KBM-7 (cell line): ENCODE data around the gene FNDC3A.

Source experiments
- DNase-seq: peaks from one replicate; pipeline ENCODE4 v3.0.0-alpha.2; 2015
- in situ Hi-C: fragments of 300-500 bp; cut with MboI; formaldehyde crosslinking; loops from 2 replicates; pipeline ENCODE4 v1.14.3; 2020; ENCODE audit warnings: low sequenced_read_pairs, low pct_unique_long_range_greater_than_20kb, mixed read lengths

The FNDC3A gene, protein sequence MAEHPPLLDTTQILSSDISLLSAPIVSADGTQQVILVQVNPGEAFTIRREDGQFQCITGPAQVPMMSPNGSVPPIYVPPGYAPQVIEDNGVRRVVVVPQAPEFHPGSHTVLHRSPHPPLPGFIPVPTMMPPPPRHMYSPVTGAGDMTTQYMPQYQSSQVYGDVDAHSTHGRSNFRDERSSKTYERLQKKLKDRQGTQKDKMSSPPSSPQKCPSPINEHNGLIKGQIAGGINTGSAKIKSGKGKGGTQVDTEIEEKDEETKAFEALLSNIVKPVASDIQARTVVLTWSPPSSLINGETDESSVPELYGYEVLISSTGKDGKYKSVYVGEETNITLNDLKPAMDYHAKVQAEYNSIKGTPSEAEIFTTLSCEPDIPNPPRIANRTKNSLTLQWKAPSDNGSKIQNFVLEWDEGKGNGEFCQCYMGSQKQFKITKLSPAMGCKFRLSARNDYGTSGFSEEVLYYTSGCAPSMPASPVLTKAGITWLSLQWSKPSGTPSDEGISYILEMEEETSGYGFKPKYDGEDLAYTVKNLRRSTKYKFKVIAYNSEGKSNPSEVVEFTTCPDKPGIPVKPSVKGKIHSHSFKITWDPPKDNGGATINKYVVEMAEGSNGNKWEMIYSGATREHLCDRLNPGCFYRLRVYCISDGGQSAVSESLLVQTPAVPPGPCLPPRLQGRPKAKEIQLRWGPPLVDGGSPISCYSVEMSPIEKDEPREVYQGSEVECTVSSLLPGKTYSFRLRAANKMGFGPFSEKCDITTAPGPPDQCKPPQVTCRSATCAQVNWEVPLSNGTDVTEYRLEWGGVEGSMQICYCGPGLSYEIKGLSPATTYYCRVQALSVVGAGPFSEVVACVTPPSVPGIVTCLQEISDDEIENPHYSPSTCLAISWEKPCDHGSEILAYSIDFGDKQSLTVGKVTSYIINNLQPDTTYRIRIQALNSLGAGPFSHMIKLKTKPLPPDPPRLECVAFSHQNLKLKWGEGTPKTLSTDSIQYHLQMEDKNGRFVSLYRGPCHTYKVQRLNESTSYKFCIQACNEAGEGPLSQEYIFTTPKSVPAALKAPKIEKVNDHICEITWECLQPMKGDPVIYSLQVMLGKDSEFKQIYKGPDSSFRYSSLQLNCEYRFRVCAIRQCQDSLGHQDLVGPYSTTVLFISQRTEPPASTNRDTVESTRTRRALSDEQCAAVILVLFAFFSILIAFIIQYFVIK

DNA sequence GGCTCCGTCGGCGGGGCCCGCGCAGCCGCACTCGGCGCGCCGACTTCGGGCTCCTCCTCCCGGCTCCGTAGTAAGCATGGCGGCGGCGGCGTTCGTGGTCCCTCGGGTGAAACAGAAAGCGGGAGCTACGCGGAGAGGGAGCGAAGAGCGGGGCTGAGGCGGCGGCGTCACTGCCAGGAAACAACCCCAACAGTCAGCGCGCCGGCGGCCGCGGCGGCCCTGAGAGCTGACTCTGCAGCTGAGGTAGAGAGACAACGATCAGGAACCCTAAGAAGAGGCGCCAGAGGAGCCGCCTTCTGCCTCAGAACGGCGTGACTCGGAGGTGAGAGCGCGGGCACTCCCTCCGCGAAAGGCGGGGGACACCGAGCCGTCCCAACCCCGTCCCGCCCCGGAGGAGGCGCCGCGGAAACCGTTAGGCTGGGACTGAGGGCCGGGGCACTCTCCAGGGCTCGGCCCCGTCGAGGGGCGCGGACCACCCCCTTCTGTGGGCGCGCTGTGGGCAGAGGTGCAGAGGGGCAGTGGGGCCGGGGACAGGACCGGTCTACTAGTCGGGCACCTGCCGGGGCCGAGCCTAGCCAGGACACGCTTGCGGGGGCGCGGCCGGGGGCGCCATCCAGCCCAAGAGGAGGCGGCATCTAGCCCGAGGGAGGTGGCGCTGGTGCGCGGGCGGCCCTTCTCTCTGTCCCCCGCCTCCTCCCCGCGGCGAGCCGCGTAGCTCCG is at the start of gene FNDC3A:
TSS of gene FNDC3A (plus strand) at position 57 of the 720 bp plus-strand sequence. CDS start 30,279 bp downstream, outside the sequence.
- peak; percentile 88 for DNase-seq
- in situ Hi-C loops = no loop called here

DNA sequence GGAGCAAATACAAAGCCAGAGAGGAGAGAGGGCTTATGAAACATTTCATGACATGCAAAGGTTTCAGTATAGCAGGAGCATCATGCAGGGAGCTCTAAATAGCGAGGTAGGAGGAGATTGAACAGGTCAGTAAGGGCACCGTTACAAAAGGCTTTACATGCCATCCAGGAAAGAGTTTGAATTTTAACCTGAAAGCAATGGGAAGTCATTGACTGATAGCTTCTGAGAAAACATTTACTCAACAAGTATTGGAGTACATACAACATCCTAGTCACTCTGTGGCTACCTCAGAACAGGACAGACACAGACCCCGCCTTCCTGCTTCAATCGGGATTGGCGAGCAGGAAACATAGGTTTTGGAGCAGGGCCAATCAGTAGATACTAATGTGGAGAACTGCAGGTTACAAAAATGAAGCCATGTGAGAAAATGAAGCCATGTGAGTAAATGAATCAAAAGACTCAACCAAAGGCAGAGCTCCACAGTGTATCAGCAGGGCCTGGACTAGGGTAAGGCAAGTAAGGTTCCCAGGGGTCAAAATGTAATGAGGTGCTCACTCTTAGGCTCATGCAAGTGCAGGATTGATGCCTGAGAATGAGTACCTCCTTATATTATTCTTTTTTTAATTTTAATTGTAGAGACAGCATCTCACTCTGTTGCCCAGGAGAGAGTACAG is 46.8 kb upstream of the FNDC3A start:
- in situ Hi-C loops = no loop called here
- no peak for DNase-seq

- DNase-seq = no peak
- in situ Hi-C loops = no loop called here
Observed at GRCh38 chr13:48930918-48931317, 44.8 kb upstream of the FNDC3A start.

DNA sequence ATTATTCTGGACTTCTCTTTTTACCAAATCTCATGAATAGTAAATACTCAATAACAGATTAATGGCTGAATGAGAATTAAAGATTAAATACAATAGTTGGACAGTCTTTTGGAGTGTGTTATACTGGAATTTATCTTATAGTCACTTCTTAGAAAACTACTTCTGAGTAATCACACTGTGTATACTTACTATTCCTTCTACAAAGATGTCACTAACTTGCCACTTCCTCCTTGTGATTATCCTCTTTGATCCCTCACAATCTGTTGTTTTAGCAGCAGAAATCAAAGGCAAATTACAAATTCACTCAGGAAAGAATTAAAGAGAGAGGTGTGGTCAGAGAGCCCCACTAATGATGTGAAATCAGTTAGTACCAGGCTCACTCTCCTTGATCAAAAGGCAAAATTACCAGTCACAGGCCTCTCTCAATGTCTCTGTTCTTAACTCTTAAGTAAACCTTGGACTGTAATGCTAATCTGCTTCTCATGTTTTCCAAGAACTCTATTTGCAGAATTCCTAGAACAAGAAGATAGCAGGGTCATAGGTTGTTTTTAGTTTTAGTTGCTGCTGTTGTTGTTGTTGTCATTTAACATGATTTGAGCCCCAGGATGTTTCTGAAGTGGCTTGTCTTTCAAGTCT is 37.3 kb upstream of the FNDC3A start:
- in situ Hi-C loops = no loop called here
- peak; percentile 9 for DNase-seq

GRCh38 chr13:48939728-48940127 is 36.0 kb upstream of the FNDC3A start:
- DNase-seq = no peak
- in situ Hi-C loops = no loop called here

DNA sequence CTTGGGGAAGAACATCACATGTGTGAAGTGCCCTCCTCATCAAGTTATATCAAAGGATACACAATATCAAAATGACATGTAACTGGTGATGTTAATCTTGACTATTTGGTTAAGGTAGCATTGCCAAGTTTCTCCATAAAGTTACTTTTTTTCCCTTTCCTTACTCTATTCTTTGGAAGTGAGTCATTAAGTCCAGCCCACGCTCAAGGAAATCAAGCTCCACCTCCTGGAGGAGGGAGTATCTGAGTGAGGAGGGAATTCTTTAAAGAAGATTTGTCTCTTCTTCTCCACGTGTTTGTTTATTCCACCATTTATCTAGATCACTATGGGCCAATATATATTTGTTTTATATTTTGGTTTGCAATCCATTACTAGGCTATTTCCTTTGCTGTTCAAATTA is 33.6 kb upstream of the FNDC3A start:
- no peak for DNase-seq

GRCh38 chr13:48944221-48944620 is 31.5 kb upstream of the FNDC3A start:
- DNase-seq = no peak
- in situ Hi-C loops = no loop called here

More for the DNA sequence above, 33.6 kb upstream of the FNDC3A start:
- in situ Hi-C loops = no loop called here

- no peak for DNase-seq
Observed at GRCh38 chr13:48945626-48946025, 30.1 kb upstream of the FNDC3A start.

GRCh38 chr13:48946163-48946562 is 29.5 kb upstream of the FNDC3A start:
- in situ Hi-C loops = no loop called here
- DNase-seq = no peak

More at GRCh38 chr13:48945626-48946025, 30.1 kb upstream of the FNDC3A start:
- in situ Hi-C loops = no loop called here

- DNase-seq = no peak
- in situ Hi-C loops = no loop called here
Observed at GRCh38 chr13:48949566-48950500, 25.9 kb upstream of the FNDC3A start.

DNA sequence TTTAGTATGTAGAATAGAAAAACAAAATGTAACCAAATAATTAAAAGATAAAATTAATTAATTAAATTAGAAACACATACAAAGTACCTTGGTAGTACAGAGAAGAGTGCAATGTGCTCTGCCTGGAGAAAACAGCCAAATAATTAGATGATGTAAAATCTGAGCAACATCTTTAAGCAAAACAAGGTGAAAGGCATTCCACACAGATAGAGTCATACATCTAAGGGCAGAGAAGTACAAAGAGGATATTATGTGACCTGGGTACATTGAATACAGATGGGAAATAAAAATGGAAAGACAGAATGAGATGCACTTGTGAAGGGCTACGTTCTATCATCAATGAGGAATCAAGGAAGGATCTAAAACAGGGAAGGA is 25.2 kb upstream of the FNDC3A start:
- no peak for DNase-seq
- in situ Hi-C loops = no loop called here

DNA sequence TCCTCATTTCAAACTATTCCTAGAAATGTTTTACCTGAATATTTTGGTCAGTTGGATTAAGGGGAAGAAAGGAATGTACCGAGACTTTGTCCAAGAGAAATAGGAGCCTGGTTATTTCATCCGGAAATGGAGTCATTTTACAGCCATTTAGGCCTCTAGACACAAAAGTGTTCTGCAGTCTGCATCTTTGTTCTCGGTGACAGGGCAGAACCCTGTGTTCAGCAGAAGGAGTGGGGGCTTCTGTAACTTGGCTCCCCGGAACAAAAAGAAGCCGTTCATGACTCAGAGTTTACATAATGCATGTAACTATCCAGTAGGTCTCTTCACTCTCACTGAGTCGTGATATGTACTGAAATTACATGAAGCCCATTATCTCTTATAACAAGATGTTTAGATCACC is 21.6 kb upstream of the FNDC3A start:
- no peak for DNase-seq
- in situ Hi-C loops = no loop called here

GRCh38 chr13:48955536-48955935 is 20.2 kb upstream of the FNDC3A start:
- in situ Hi-C loops = no loop called here
- no peak for DNase-seq

DNA sequence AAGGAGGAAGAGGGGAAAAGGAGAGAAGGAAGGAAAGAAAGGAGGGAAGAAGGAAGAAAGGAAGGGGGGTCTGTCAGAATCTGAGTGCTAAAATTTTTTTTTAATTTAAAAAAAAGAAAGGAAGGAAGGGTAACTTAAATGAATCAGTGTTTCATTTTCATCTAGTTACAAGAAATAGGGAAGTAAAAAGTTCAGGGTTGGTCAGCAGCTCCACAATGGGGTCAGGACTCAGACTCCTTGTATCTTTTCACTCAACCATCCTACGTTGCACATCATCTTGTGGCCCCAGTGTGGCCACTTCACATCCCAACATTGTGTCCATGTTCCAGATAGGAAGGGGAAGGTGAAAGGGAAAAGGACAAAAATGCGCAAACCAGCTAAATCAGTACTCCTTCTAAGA is 14.3 kb upstream of the FNDC3A start:
- no peak for DNase-seq
- in situ Hi-C loops = no loop called here

- no peak for DNase-seq
- in situ Hi-C loops = no loop called here
Observed at GRCh38 chr13:48962281-48962680, 13.4 kb upstream of the FNDC3A start.

DNA sequence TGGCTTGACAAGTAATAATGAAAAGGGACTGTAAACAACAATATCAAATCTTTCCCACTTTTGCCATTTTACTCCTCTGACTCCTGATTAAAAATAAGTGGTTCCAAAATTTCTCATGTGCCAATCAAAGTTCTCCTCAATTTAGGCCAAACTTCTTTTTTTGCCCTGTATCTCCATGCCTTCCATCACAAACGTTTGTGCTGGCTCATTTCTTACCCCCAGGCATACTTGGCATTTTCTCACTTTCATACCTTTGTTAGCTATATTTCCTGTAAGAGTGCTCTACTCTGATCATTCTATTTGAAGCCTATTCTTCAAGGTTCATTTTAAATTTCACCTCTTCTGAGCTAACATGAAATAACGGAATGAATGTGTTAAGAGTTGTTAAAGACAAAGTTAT is 10.0 kb upstream of the FNDC3A start:
- no peak for DNase-seq
- in situ Hi-C loops = no loop called here

GRCh38 chr13:48969685-48970084 is 6.0 kb upstream of the FNDC3A start:
- DNase-seq = no peak
- in situ Hi-C loops = no loop called here
